ENCODE data around the gene UGT1A5.

DNA sequence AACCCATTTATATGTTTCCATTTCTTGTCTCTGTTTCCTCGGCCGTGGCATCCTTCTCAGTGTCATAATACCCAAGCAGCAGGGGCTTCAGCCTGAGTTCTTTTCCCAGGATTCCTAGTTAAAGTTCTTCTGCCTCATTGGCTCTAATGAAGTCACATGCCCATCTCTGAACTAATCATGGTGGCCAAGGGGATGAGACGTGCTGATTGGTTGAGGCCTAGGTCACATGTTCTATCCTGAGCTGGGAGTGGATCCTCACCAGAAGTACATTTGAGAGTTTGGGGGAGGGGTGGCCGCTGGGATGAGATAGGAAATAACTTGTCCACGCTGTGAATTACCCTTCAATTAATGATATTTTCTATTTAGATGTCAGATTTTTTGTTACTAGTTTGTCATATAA lies 3.8 kb upstream of the UGT1A5 start:
- TF ChIP-seq CTCF (conservative IDR thresholded peaks at IDR 0.05; ENCODE audit: low read depth in 2 of 2) (no peak), CREB1 (CRISPR knock-in tag; IDR thresholded peaks at IDR 0.05; ENCODE audit: low read depth) (no peak), POLR2AphosphoS5 (IDR thresholded peaks at IDR 0.05; ENCODE audit: low read depth) (no peak), STAT1 (IDR thresholded peaks at IDR 0.05; ENCODE audit: unreplicated experiment) (no peak), EZH2phosphoT487 (IDR thresholded peaks at IDR 0.05; ENCODE audit: unreplicated experiment) (no peak), NANOG (IDR thresholded peaks at IDR 0.05; ENCODE audit: borderline replicate concordance) (no peak), ZNF331 (CRISPR knock-in tag; IDR thresholded peaks at IDR 0.05; ENCODE audit: low read depth) (no peak), EZH2 (IDR thresholded peaks at IDR 0.05; ENCODE audit: low read depth, unreplicated experiment) (no peak), REST (IDR thresholded peaks at IDR 0.05; ENCODE audit: unreplicated experiment) (no peak), JUNB (IDR thresholded peaks at IDR 0.05; ENCODE audit: unreplicated experiment) (no peak), ZNF462 (CRISPR knock-in tag; IDR thresholded peaks at IDR 0.05) (no peak), ZNF114 (CRISPR knock-in tag; IDR thresholded peaks at IDR 0.05) (no peak)
- TF ChIP-seq, protein P1, sequence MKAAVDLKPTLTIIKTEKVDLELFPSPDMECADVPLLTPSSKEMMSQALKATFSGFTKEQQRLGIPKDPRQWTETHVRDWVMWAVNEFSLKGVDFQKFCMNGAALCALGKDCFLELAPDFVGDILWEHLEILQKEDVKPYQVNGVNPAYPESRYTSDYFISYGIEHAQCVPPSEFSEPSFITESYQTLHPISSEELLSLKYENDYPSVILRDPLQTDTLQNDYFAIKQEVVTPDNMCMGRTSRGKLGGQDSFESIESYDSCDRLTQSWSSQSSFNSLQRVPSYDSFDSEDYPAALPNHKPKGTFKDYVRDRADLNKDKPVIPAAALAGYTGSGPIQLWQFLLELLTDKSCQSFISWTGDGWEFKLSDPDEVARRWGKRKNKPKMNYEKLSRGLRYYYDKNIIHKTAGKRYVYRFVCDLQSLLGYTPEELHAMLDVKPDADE (IDR thresholded peaks at IDR 0.05), result no peak

Data from GM23338 (cell line).